Neural crest cell (in vitro differentiated cells): ENCODE measurements around the gene SPATA12. TPM values are rescaled to one million over a fixed set of nuclear protein-coding genes. Genes with fewer than 3 reads are reported as not detected.

Source experiments
- DNase-seq: peaks from one replicate; pipeline ENCODE4 v3.0.0; 2021; ENCODE audit warnings: low read depth, mixed read lengths, low spot score
- H3K27ac Mint-ChIP-seq: one replicate; pipeline ENCODE4 v1.8.0; 2021; ENCODE audit warnings: mild to moderate bottlenecking, mixed read lengths; ENCODE audit not compliant: unreplicated experiment
- H3K27me3 Mint-ChIP-seq: 2 replicates; pipeline ENCODE4 v1.8.0; 2021; ENCODE audit warnings: low read depth, mild to moderate bottlenecking, mixed read lengths
- H3K36me3 Mint-ChIP-seq: 2 replicates; pipeline ENCODE4 v1.8.0; 2021; ENCODE audit warnings: low read depth, mild to moderate bottlenecking, mixed read lengths
- H3K4me1 Mint-ChIP-seq: 2 replicates; pipeline ENCODE4 v1.8.0; 2021; ENCODE audit warnings: mixed read lengths
- H3K4me3 Mint-ChIP-seq: one replicate; pipeline ENCODE4 v1.8.0; 2021; ENCODE audit warnings: mild to moderate bottlenecking, mixed read lengths
- H3K9me3 Mint-ChIP-seq: 2 replicates; pipeline ENCODE4 v1.8.0; 2021; ENCODE audit warnings: mixed read lengths
- total RNA-seq: library from RNA; stranded (reverse); gene quantifications from 2 replicates; pipeline ENCODE4 v1.2.1, GENCODE V29; 2021
- TF ChIP-seq, protein P1 (sequence below): fragments of 200-600 bp; sonication (generic); conservative IDR thresholded peaks from 2 replicates; pipeline ENCODE4 v1.5.0; 2021; ENCODE audit warnings: antibody characterized with exemption, mild to moderate bottlenecking

The SPATA12 gene
- total RNA-seq, 1 donor from 2014 or later: not detected

DNA sequence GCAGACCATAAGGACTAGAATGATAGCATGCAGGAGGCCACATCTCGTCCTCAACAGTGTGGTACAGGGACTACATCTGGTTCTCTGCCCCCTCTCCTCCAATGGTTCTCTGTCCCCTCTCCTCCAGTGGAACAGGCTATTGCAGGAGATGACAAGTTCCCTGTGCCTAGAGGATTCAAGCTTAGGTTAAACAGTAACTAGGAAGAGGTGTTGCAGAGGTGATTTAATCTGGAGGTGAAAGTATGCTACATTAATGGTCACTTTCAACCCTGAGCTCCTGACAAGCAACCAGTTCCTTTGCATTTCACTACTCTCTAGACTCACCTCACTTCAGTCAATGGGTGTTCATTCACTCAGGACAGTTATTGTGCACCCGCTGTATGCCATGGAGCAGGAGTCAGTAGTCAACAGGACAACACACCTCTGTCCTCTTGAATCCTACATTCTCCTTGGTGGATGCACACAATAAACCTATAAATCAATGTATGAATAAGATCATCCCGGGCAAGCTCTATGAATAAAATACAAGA is 16.0 kb downstream of the SPATA12 start:
- Mint-ChIP-seq H3K27me3 (peaks cover 36% of the 10 kb centered on the region), H3K27ac (no peak overlapping the region), H3K4me1 (peaks cover 9% of the 10 kb centered on the region), H3K4me3 (peak overlapping the region; percentile 54), H3K36me3 (no peaks in the 10 kb centered on the region), H3K9me3 (no peaks in the 10 kb centered on the region)
- TF ChIP-seq, protein P1, sequence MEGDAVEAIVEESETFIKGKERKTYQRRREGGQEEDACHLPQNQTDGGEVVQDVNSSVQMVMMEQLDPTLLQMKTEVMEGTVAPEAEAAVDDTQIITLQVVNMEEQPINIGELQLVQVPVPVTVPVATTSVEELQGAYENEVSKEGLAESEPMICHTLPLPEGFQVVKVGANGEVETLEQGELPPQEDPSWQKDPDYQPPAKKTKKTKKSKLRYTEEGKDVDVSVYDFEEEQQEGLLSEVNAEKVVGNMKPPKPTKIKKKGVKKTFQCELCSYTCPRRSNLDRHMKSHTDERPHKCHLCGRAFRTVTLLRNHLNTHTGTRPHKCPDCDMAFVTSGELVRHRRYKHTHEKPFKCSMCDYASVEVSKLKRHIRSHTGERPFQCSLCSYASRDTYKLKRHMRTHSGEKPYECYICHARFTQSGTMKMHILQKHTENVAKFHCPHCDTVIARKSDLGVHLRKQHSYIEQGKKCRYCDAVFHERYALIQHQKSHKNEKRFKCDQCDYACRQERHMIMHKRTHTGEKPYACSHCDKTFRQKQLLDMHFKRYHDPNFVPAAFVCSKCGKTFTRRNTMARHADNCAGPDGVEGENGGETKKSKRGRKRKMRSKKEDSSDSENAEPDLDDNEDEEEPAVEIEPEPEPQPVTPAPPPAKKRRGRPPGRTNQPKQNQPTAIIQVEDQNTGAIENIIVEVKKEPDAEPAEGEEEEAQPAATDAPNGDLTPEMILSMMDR: no peak
- DNase-seq: no peak

DNA sequence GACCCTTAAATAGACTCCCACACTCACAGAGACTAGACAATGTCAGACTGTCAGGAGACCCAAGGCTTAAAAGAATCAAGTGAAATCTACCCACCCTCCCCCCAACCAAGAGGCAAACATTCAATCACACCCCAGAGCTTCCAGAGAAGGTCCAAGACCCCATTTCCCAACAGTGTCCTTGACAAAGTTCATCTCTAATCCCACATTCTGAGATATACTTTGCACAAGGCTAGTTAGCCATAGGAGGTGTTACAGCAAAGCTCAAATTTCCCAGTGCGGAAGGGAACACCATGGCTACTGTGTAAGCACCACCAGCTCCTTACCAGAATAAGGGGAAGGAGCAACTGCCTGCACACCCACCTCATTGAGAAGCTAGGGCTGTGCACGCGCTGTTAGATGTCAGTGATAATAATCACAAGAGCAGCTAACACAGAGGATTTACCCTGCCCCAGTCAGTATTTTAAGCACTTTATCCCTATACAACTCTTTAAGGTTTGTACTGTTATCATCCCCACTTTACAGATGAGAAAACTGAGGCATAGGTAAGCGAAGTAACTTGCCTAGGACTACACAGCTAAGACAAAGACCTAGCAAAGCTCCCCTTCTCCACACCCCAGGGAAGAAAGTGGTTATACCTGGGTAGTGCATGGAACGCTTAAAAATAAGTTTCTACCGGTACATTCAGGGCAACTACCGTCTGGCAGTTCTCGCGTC is 17.3 kb downstream of the SPATA12 start:
- no peak overlapping the region for H3K27ac Mint-ChIP-seq
- H3K4me1 Mint-ChIP-seq: peaks cover 9% of the 10 kb centered on the region
- peak overlapping the region; percentile 77 for H3K4me3 Mint-ChIP-seq

DNA sequence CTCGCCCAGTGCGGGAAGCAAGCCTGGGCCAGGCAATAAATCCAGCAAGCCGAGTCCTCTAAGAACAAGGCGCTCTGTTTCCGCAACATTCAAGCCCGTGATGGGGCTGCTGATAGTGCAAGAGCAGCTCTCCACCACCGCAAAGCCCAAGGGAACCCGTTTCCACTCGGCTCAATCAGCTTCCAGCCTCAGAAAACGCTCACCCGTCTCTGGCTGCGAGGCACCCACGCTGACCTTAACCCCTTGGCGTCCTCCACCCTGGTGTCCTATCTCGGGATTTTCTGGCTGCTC is 17.8 kb downstream of the SPATA12 start:
- no peak overlapping the region for H3K27ac Mint-ChIP-seq
- no peaks in the 10 kb centered on the region for H3K9me3 Mint-ChIP-seq
- H3K36me3 Mint-ChIP-seq: no peaks in the 10 kb centered on the region
- peaks cover 9% of the 10 kb centered on the region for H3K4me1 Mint-ChIP-seq
- peak; percentile 23 for DNase-seq
- H3K4me3 Mint-ChIP-seq: peak overlapping the region; percentile 77
- peaks cover 36% of the 10 kb centered on the region for H3K27me3 Mint-ChIP-seq
- TF ChIP-seq, protein P1: no peak

More for the DNA sequence above, 17.3 kb downstream of the SPATA12 start:
- no peaks in the 10 kb centered on the region for H3K36me3 Mint-ChIP-seq
- TF ChIP-seq, protein P1: no peak
- peaks cover 36% of the 10 kb centered on the region for H3K27me3 Mint-ChIP-seq
- no peak for DNase-seq
- H3K9me3 Mint-ChIP-seq: no peaks in the 10 kb centered on the region

DNA sequence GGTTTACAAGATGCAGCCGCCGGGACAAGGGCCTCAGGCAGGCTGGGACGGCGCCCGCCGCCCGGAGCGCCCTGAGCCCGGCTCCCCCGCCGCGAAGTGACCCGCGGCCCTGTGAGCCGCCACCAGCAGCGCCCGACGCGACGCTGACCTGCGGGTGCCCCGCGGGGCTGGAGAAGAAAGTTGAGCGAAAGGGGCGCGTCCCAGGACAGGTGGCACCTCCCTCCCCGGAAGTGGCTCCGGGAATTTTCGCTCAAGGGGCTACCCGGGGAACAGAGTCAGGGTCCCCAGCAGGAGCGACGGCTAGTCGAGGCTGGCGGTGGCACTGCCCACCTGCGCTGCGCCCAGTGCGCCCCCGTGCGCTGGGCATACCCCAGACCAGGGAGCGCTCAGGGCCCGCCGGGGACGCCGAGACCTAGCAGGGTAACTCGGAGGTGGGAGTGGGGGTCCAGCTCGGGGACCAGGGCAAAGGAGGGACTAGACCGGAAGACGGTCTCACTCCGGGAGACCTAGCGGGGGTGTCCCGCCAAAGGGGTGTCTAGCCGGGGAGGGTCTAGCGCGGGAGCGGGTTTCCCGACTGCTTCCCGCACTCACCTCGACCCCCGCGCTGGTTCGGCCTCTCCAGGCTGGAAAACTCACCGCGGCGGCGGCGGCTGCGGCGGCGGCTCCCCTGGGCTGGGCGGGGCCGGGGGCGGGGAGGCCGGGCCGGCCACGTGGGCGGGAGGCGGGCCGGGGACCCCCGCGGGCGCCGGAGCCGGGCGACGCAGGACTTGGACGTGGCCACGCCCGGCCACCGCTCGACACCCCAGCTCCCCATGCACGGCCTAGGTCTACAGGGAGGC is 18.4 kb downstream of the SPATA12 start:
- Mint-ChIP-seq H3K36me3 (no peaks in the 10 kb centered on the region), H3K4me1 (peaks cover 9% of the 10 kb centered on the region), H3K9me3 (no peaks in the 10 kb centered on the region), H3K27me3 (peaks cover 36% of the 10 kb centered on the region), H3K27ac (no peak overlapping the region), H3K4me3 (peak overlapping the region; percentile 77)
- peak; percentile 44 for DNase-seq
- TF ChIP-seq, protein P1: no peak

DNA sequence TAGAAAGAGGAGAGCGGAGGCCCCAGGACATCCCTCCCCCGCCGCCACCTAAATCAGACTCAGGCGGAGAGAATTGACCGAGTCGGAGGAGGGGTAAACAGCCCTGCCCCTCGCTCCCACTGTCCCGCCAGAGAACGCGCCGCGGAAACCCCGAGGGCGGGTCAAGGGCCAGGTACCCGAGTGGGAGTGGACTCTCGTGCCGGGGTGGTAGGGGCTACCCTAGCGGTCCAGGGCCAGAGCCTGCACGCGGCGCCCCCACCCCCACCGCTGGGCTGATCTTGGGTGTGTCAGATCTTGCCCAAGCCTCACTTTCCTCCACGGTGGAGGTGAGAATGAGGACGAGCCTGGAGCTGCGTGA is 19.0 kb downstream of the SPATA12 start:
- TF ChIP-seq, protein P1: no peak
- DNase-seq: no peak
- no peaks in the 10 kb centered on the region for H3K9me3 Mint-ChIP-seq
- peaks cover 36% of the 10 kb centered on the region for H3K27me3 Mint-ChIP-seq
- peaks cover 9% of the 10 kb centered on the region for H3K4me1 Mint-ChIP-seq
- H3K4me3 Mint-ChIP-seq: peak overlapping the region; percentile 85
- H3K27ac Mint-ChIP-seq: no peak overlapping the region
- no peaks in the 10 kb centered on the region for H3K36me3 Mint-ChIP-seq
